ENCODE results near the gene PTPN4. TPM values are rescaled to one million over a fixed set of nuclear protein-coding genes. Genes with fewer than 3 reads are reported as not detected.

The PTPN4 gene
- total RNA-seq, 1 donor from 2014 or later = 21.4 TPM

DNA sequence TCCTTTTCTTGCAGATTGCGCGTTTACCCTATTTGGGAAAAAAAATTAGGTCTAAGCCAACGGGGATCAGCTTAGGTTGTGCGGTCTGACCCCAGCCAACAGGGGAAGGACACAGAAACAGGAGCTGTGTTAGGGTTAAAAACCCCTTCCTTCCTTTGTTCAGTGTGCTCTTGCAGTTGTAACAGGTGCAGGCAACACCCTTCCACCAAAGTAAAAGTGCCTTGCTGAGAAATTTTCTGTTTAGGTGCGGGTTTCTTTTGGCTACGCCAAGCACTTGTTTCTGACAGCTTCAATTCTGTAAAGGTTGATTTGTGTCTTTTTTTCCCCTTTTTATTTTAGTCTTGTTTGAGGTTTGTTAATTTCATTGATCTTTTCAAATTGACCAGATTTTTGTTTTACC lies 92.5 kb downstream of the PTPN4 start:
- Mint-ChIP-seq H3K9me3 (ENCODE audit: unreplicated experiment) (peaks cover 18% of the 10 kb centered on the region), H3K4me3 (ENCODE audit: unreplicated experiment) (no peak overlapping the region), H3K36me3 (ENCODE audit: unreplicated experiment) (peaks cover 14% of the 10 kb centered on the region), H3K4me1 (ENCODE audit: unreplicated experiment) (peaks cover 11% of the 10 kb centered on the region), H3K27me3 (ENCODE audit: unreplicated experiment) (no peaks in the 10 kb centered on the region), H3K27ac (ENCODE audit: unreplicated experiment) (no peak overlapping the region)
- TF ChIP-seq CTCF (IDR thresholded peaks at IDR 0.05) = no peak
- no peak for DNase-seq (ENCODE audit: extremely low spot score, unreplicated experiment)

DNA sequence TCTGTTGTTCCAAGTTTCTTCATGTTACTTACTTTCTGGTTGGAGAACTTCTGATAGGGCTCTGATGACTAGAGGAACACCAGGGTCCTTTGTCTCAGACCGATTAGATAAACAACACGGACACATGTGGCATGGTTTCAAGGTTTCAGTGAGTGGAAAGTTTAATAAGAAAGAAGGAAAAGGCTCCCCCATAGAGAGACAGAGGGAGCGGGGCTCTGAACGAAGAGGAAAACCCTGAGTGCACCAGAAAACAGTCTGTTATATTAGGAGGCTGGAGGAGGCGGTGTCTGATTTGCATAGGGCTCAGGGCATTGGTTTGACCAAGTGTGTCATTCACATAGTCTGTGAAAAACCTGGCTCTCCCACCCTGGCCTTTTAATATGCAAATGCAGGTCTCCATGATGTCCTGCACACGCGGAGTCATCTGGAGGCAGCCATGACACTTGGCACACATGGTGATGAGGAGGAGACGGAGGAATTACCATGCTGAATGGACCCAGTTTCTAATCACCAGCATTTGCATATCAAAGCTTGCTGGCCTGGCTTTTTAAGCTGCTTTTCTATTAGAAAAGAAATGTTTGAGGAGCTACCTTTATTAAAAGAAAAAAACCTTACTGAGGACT lies 94.2 kb downstream of the PTPN4 start:
- Mint-ChIP-seq H3K4me1 (ENCODE audit: unreplicated experiment) (peaks cover 11% of the 10 kb centered on the region), H3K27me3 (ENCODE audit: unreplicated experiment) (no peaks in the 10 kb centered on the region), H3K4me3 (ENCODE audit: unreplicated experiment) (no peak overlapping the region), H3K36me3 (ENCODE audit: unreplicated experiment) (peaks cover 13% of the 10 kb centered on the region), H3K9me3 (ENCODE audit: unreplicated experiment) (peaks cover 18% of the 10 kb centered on the region), H3K27ac (ENCODE audit: unreplicated experiment) (no peak overlapping the region)
- no peak for DNase-seq (ENCODE audit: extremely low spot score, unreplicated experiment)
- no peak for TF ChIP-seq CTCF (IDR thresholded peaks at IDR 0.05)

DNA sequence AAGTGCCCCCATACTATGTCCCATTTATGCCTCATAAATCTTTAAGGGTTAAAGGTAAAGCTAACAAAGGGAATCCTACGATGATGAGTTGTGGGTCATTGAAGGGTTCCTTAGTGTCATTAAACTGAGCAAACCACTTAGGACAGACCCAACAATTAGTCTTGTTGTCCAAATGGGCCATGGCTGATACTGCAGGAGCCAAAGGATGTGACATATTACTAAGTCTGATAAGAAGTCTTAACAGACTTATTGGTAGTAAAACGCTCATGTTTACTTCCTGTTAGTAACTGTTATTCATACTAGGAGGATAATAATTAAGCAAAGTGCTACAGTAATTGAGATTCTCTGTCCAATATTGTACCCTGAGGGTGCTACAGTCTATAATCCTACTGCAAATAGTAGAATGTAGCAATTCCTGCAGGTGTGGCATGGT lies 96.8 kb downstream of the PTPN4 start:
- Mint-ChIP-seq H3K36me3 (ENCODE audit: unreplicated experiment) (peaks cover 13% of the 10 kb centered on the region), H3K4me3 (ENCODE audit: unreplicated experiment) (no peak overlapping the region)
- no peak for TF ChIP-seq CTCF (IDR thresholded peaks at IDR 0.05)

GRCh38 chr2:119857742-119858141 lies 98.0 kb downstream of the PTPN4 start:
- no peak for TF ChIP-seq CTCF (IDR thresholded peaks at IDR 0.05)
- H3K4me3 Mint-ChIP-seq (ENCODE audit: unreplicated experiment) = no peak overlapping the region
- H3K9me3 Mint-ChIP-seq (ENCODE audit: unreplicated experiment) = peaks cover 6% of the 10 kb centered on the region
- H3K27ac Mint-ChIP-seq (ENCODE audit: unreplicated experiment) = no peak overlapping the region
- DNase-seq (ENCODE audit: extremely low spot score, unreplicated experiment) = no peak
- no peaks in the 10 kb centered on the region for H3K27me3 Mint-ChIP-seq (ENCODE audit: unreplicated experiment)
- peaks cover 4% of the 10 kb centered on the region for H3K4me1 Mint-ChIP-seq (ENCODE audit: unreplicated experiment)
- peaks cover 5% of the 10 kb centered on the region for H3K36me3 Mint-ChIP-seq (ENCODE audit: unreplicated experiment)

More for the DNA sequence above, 96.8 kb downstream of the PTPN4 start:
- no peak for DNase-seq (ENCODE audit: extremely low spot score, unreplicated experiment)
- H3K4me1 Mint-ChIP-seq (ENCODE audit: unreplicated experiment) = peaks cover 4% of the 10 kb centered on the region
- H3K27me3 Mint-ChIP-seq (ENCODE audit: unreplicated experiment) = no peaks in the 10 kb centered on the region
- peaks cover 18% of the 10 kb centered on the region for H3K9me3 Mint-ChIP-seq (ENCODE audit: unreplicated experiment)
- H3K27ac Mint-ChIP-seq (ENCODE audit: unreplicated experiment) = no peak overlapping the region

GRCh38 chr2:119859528-119859927 lies 99.8 kb downstream of the PTPN4 start:
- Mint-ChIP-seq H3K36me3 (ENCODE audit: unreplicated experiment) (no peaks in the 10 kb centered on the region), H3K27ac (ENCODE audit: unreplicated experiment) (no peak overlapping the region), H3K9me3 (ENCODE audit: unreplicated experiment) (no peaks in the 10 kb centered on the region), H3K4me3 (ENCODE audit: unreplicated experiment) (no peak overlapping the region), H3K27me3 (ENCODE audit: unreplicated experiment) (no peaks in the 10 kb centered on the region), H3K4me1 (ENCODE audit: unreplicated experiment) (peaks cover 4% of the 10 kb centered on the region)
- TF ChIP-seq CTCF (IDR thresholded peaks at IDR 0.05) = no peak
- no peak for DNase-seq (ENCODE audit: extremely low spot score, unreplicated experiment)
